NCI-H2081 treated with DMSO at 0.1 percent for 48 hours (cell line): ENCODE results near the gene P4HB.
"Not testable (repeated sequence)": the region's sequence is repeated elsewhere in the genome, so short reads cannot be mapped to it uniquely, and the experiment has no call there.

ENCODE experiments used
- DNase-seq: peaks from one replicate; lab custom pipeline; 2025; lab: John Stamatoyannopoulos, UW

P4HB gene

GRCh38 chr17:81845881-81846742 is 14.2 kb downstream of the P4HB start:
- no peak for DNase-seq

- no peak for DNase-seq
Measured at GRCh38 chr17:81845361-81845760, 15.0 kb downstream of the P4HB start.

- no peak for DNase-seq
Measured at GRCh38 chr17:81844887-81845286, 15.4 kb downstream of the P4HB start.

- DNase-seq, result no peak
Measured at GRCh38 chr17:81844327-81844851, 15.9 kb downstream of the P4HB start.

GRCh38 chr17:81843713-81844326 is 16.5 kb downstream of the P4HB start:
- no peak for DNase-seq

GRCh38 chr17:81842725-81843504 is 17.4 kb downstream of the P4HB start:
- DNase-seq, result no peak

- DNase-seq, result no peak
Measured at GRCh38 chr17:81842378-81842724, 18.0 kb downstream of the P4HB start.

- no peak for DNase-seq
Measured at GRCh38 chr17:81841866-81842265, 18.5 kb downstream of the P4HB start.

- no peak for DNase-seq
Measured at GRCh38 chr17:81840826-81841778, 19.2 kb downstream of the P4HB start.

- DNase-seq, result not testable (repeated sequence)
Measured at GRCh38 chr17:81840059-81840458, 20.3 kb downstream of the P4HB start.

GRCh38 chr17:81839301-81839700 is 21.0 kb downstream of the P4HB start:
- no peak for DNase-seq

- no peak for DNase-seq
Measured at GRCh38 chr17:81838753-81839255, 21.5 kb downstream of the P4HB start.

GRCh38 chr17:81837641-81838040 is 22.7 kb downstream of the P4HB start:
- no peak for DNase-seq

GRCh38 chr17:81834831-81835267 is 25.5 kb downstream of the P4HB start, which contains the start of gene PPP1R27:
Gene PPP1R27, minus strand, starts transcription at chr17:81835050. Its CDS starts 97 bp downstream, at chr17:81834953.
- no peak for DNase-seq

GRCh38 chr17:81833921-81834830 is 26.2 kb downstream of the P4HB start:
- no peak for DNase-seq

GRCh38 chr17:81833160-81833920 is 27.0 kb downstream of the P4HB start, which contains the start of gene MCRIP1:
Gene MCRIP1, minus strand, starts transcription at chr17:81833291. Its CDS starts 8,785 bp downstream, at chr17:81824506.
- peak; percentile 76 for DNase-seq

GRCh38 chr17:81832608-81833159 is 27.7 kb downstream of the P4HB start:
- no peak for DNase-seq

GRCh38 chr17:81831957-81832607 is 28.3 kb downstream of the P4HB start:
- no peak for DNase-seq
